SK-N-SH treated with all-trans-retinoic acid at 6 μM for 48 hours (cell line): ENCODE results near the gene PEX11G.

Experiments used
- ZC3H10 ChIP-seq: fragments of 250-450 bp; sonication (Bioruptor Pico); IDR thresholded peaks from 2 replicates; pipeline ENCODE4 v1.5.1; 2021; ENCODE audit warnings: mild to moderate bottlenecking, moderate library complexity
- TF ChIP-seq, protein P1 (sequence below): fragments of 250-450 bp; sonication (Bioruptor Pico); IDR thresholded peaks from 2 replicates; pipeline ENCODE4 v1.5.1; 2020; ENCODE audit warnings: low read depth, mild to moderate bottlenecking, moderate library complexity

DNA sequence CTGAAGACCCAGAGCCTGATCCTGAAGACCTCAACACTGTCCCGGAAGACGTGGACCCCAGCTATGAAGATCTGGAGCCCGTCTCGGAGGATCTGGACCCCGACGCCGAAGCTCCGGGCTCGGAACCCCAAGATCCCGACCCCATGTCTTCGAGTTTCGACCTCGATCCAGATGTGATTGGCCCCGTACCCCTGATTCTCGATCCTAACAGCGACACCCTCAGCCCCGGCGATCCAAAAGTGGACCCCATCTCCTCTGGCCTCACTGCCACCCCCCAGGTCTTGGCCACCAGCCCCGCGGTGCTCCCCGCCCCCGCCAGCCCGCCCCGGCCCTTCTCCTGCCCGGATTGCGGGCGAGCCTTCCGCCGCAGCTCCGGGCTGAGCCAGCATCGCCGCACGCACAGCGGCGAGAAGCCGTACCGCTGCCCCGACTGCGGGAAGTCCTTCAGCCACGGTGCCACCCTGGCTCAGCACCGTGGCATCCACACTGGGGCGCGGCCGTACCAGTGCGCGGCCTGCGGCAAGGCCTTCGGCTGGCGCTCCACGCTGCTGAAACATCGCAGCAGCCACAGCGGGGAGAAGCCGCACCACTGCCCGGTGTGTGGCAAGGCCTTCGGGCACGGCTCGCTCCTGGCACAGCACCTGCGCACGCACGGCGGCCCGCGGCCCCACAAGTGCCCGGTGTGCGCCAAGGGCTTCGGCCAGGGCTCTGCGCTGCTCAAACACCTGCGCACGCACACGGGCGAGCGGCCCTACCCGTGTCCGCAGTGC, 30.7 kb upstream of the PEX11G start:
- no peak for TF ChIP-seq ZC3H10 (CRISPR knock-in tag)
- TF ChIP-seq, protein P1, sequence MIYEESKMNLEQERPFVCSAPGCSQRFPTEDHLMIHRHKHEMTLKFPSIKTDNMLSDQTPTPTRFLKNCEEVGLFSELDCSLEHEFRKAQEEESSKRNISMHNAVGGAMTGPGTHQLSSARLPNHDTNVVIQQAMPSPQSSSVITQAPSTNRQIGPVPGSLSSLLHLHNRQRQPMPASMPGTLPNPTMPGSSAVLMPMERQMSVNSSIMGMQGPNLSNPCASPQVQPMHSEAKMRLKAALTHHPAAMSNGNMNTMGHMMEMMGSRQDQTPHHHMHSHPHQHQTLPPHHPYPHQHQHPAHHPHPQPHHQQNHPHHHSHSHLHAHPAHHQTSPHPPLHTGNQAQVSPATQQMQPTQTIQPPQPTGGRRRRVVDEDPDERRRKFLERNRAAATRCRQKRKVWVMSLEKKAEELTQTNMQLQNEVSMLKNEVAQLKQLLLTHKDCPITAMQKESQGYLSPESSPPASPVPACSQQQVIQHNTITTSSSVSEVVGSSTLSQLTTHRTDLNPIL = no peak
